Panc1 (cell line): ENCODE data around the gene IFNLR1. TPM values are rescaled to one million over a fixed set of nuclear protein-coding genes. Genes with fewer than 3 reads are reported as not detected.

Source experiments
- ATAC-seq: fragments of 200-7000 bp; cut with Tn5 transposase; 2 replicates; pipeline ENCODE4 v1.9.1; 2020; ENCODE audit warnings: mild to moderate bottlenecking, moderate library complexity
- BruUV-seq: library from RNA; stranded (reverse); fragments of 400-500 nt; replicated peaks from 2 replicates; lab custom pipeline; 2021; lab: Mats Ljungman, UMichigan
- CTCF ChIA-PET: fragments of 300-600 bp; sonication (Branson Sonifier 250); formaldehyde crosslinking; loops from one replicate; lab custom pipeline; 2022; ENCODE audit warnings: antibody characterized with exemption; lab: Charles Lee
- POLR2A ChIA-PET: fragments of 300-600 bp; sonication (Branson Sonifier 250); formaldehyde crosslinking; loops from one replicate; lab custom pipeline; 2022; ENCODE audit warnings: antibody characterized with exemption; lab: Charles Lee
- DNase-seq: peaks from one replicate; pipeline ENCODE4 v3.0.0-alpha.2; 2010; ENCODE audit warnings: low read depth, low spot score
- H3K27ac ChIP-seq: 2 replicates; pipeline ENCODE4 v1.5.1; 2011; ENCODE audit warnings: mild to moderate bottlenecking, low read length, inconsistent platforms
- H3K27me3 ChIP-seq: fragments of 200-500 bp; sonication (Bioruptor generic); 2 replicates; pipeline ENCODE4 v1.6.0; 2014; ENCODE audit warnings: low read length, inconsistent platforms; ENCODE audit not compliant: control insufficient read depth, insufficient read depth
- H3K36me3 ChIP-seq: fragments of 200-500 bp; sonication (Bioruptor generic); 2 replicates; pipeline ENCODE4 v1.5.1; 2014; ENCODE audit warnings: inconsistent platforms, mild to moderate bottlenecking, low read length, moderate library complexity; ENCODE audit not compliant: control insufficient read depth, insufficient read depth
- H3K4me1 ChIP-seq: 2 replicates; pipeline ENCODE4 v1.5.1; 2011; ENCODE audit warnings: inconsistent platforms, mild to moderate bottlenecking, low read length, moderate library complexity; ENCODE audit not compliant: control insufficient read depth, insufficient read depth
- H3K4me3 ChIP-seq, 2 experiments: 2 replicates each; pipeline ENCODE4 v1.5.1; 2011 to 2012; ENCODE audit warnings: low read depth in 2 of 2, low read length in 2 of 2, mild to moderate bottlenecking in 2 of 2, inconsistent platforms in 1 of 2, moderate library complexity in 1 of 2
- H3K9me3 ChIP-seq: fragments of 200-500 bp; sonication (Bioruptor generic); 2 replicates; pipeline ENCODE4 v1.5.1; 2014; ENCODE audit warnings: low read depth, mild to moderate bottlenecking, inconsistent platforms, low read length, moderate library complexity; ENCODE audit not compliant: control insufficient read depth, insufficient read depth
- CTCF ChIP-seq: fragments of 450-650 bp; IDR thresholded peaks from 2 replicates; pipeline ENCODE4 v1.5.1; 2017; ENCODE audit warnings: mild to moderate bottlenecking
- POLR2AphosphoS5 ChIP-seq: IDR thresholded peaks from 2 replicates; pipeline ENCODE4 v1.6.1; 2012; ENCODE audit warnings: mild to moderate bottlenecking, low read depth, low read length, moderate library complexity
- REST ChIP-seq, 2 experiments: IDR thresholded peaks; 2 replicates each; pipeline ENCODE4 v1.6.1; 2011 to 2012; ENCODE audit warnings: low read depth in 2 of 2, control low read depth in 1 of 2, low read length in 1 of 2, mild to moderate bottlenecking in 1 of 2, moderate library complexity in 1 of 2; ENCODE audit not compliant: insufficient read depth in 1 of 2
- SIN3A ChIP-seq: IDR thresholded peaks from 2 replicates; pipeline ENCODE4 v1.6.1; 2012; ENCODE audit warnings: low read depth, mild to moderate bottlenecking, low read length, moderate library complexity, borderline replicate concordance; ENCODE audit not compliant: insufficient read depth
- TCF7L2 ChIP-seq: IDR thresholded peaks from 2 replicates; pipeline ENCODE4 v1.6.1; 2011; ENCODE audit warnings: mild to moderate bottlenecking, low read depth, low read length, inconsistent platforms
- in situ Hi-C: cut with HindIII; loops from 2 replicates; pipeline ENCODE4 v1.10.0; 2016; ENCODE audit warnings: low sequenced_read_pairs, low pct_unique_long_range_greater_than_20kb
- intact Hi-C: fragments of 100-400 bp; cut with micrococcal nuclease; formaldehyde crosslinking; loops from one replicate; pipeline ENCODE4 v1.10.0; 2022; ENCODE audit not compliant: unreplicated experiment
- total RNA-seq: library from RNA; stranded (reverse); gene quantifications from one replicate; pipeline ENCODE4 v1.2.1, GENCODE V29; 2021; ENCODE audit not compliant: unreplicated experiment

IFNLR1 gene
- total RNA-seq, 1 experiment from 2014 or later: 1.0 TPM

GRCh38 chr1:24224086-24224485, 37.0 kb upstream of the IFNLR1 start:
- in situ Hi-C loops: no loop called here
- ATAC-seq: no peak
- H3K27me3 ChIP-seq: no peaks in the 10 kb centered on the region
- no peak for DNase-seq
- no peaks in the 10 kb centered on the region for H3K9me3 ChIP-seq
- TF ChIP-seq REST (IDR thresholded peaks at IDR 0.05; ENCODE audit: insufficient read depth in 1 of 2, low read depth in 2 of 2, low read length in 1 of 2): no peak
- TF ChIP-seq POLR2AphosphoS5: no peak
- no peak for TF ChIP-seq TCF7L2
- no peak for TF ChIP-seq CTCF
- no peak for TF ChIP-seq SIN3A
- POLR2A ChIA-PET: no interaction called here
- no peak overlapping the region for H3K4me3 ChIP-seq
- CTCF ChIA-PET: no interaction called here
- H3K4me1 ChIP-seq: no peaks in the 10 kb centered on the region
- BruUV-seq: no TSS peak
- H3K36me3 ChIP-seq: no peaks in the 10 kb centered on the region
- no peak overlapping the region for H3K27ac ChIP-seq
- intact Hi-C loops: no loop called here

- TF ChIP-seq SIN3A (no peak), POLR2AphosphoS5 (no peak)
- H3K4me1 ChIP-seq: no peaks in the 10 kb centered on the region
- H3K9me3 ChIP-seq: no peaks in the 10 kb centered on the region
- ChIA-PET CTCF (no interaction called here), POLR2A (no interaction called here)
- H3K4me3 ChIP-seq: no peak overlapping the region
- no peak overlapping the region for H3K27ac ChIP-seq
- no peak for ATAC-seq
- in situ Hi-C loops (no loop called here), intact Hi-C loops (no loop called here)
- H3K27me3 ChIP-seq: no peaks in the 10 kb centered on the region
- H3K36me3 ChIP-seq: no peaks in the 10 kb centered on the region
- no peak for DNase-seq
- BruUV-seq: no TSS peak
These were observed 35.7 kb upstream of the IFNLR1 start for GRCh38 chr1:24222793-24223192.

- Histone ChIP-seq H3K36me3 (no peaks in the 10 kb centered on the region), H3K9me3 (no peaks in the 10 kb centered on the region), H3K27ac (no peak overlapping the region), H3K27me3 (no peaks in the 10 kb centered on the region), H3K4me3 (no peak overlapping the region), H3K4me1 (no peaks in the 10 kb centered on the region)
- DNase-seq (no peak), ATAC-seq (no peak)
- intact Hi-C loops (no loop called here), in situ Hi-C loops (no loop called here)
- POLR2A ChIA-PET: no interaction called here
- CTCF ChIA-PET: interaction anchor here (0.6 kb wide), 1 partner anchor 169 kb away, joined by 4 read pairs; no protein-coding TSS in a partner anchor
- TF ChIP-seq CTCF: no peak
- no peak for TF ChIP-seq TCF7L2
- no peak for TF ChIP-seq SIN3A
- no peak for TF ChIP-seq REST (IDR thresholded peaks at IDR 0.05; ENCODE audit: insufficient read depth in 1 of 2, low read depth in 2 of 2, low read length in 1 of 2)
- no peak for TF ChIP-seq POLR2AphosphoS5
- BruUV-seq: no TSS peak
These were observed 35.0 kb upstream of the IFNLR1 start for GRCh38 chr1:24222008-24222605.
